Measurements from ENCODE around the gene PPP1R8.
"Not testable (repeated sequence)": the region's sequence is repeated elsewhere in the genome, so short reads cannot be mapped to it uniquely, and the experiment has no call there.

PPP1R8 gene

GRCh38 chr1:27821761-27822315, 8.7 kb upstream of the PPP1R8 start:
- H3K9me2 ChIP-seq (ENCODE audit: low read depth, low read length), result no peaks in the 10 kb centered on the region
- no peaks in the 10 kb centered on the region for H3K27me3 ChIP-seq (ENCODE audit: insufficient read depth, low read length)
- no peak overlapping the region for H2AFZ ChIP-seq (ENCODE audit: low read length)
- no peaks in the 10 kb centered on the region for H3K4me1 ChIP-seq (ENCODE audit: insufficient read depth, low read length, severe bottlenecking)
- no peak for TF ChIP-seq CTCF (IDR thresholded peaks at IDR 0.05; ENCODE audit: low read length)
- TF ChIP-seq EZH2 (IDR thresholded peaks at IDR 0.05; ENCODE audit: borderline replicate concordance, low read length), result no peak
- no peak overlapping the region for H3K9ac ChIP-seq (ENCODE audit: low read length)
- H3K9me3 ChIP-seq (ENCODE audit: low read length), result no peaks in the 10 kb centered on the region
- 0 out of 2 replicates have a peak, but pooled peaks cover 2% of the 10 kb centered on the region for H3F3A ChIP-seq (ENCODE audit: insufficient read depth, low read length)
- H3K36me3 ChIP-seq (ENCODE audit: insufficient read depth, low read length), result peaks cover 51% of the 10 kb centered on the region
- H3K4me2 ChIP-seq (ENCODE audit: low read length), result no peak overlapping the region
- no peaks in the 10 kb centered on the region for H4K20me1 ChIP-seq (ENCODE audit: insufficient read depth, low read length)
- H3K27ac ChIP-seq (ENCODE audit: low read depth, low read length, poor library complexity, severe bottlenecking), result no peak overlapping the region
- H3K79me2 ChIP-seq (ENCODE audit: insufficient read depth, low read length), result no peaks in the 10 kb centered on the region
- no peak overlapping the region for H3K4me3 ChIP-seq (ENCODE audit: low read depth, low read length, poor library complexity, severe bottlenecking)

DNA sequence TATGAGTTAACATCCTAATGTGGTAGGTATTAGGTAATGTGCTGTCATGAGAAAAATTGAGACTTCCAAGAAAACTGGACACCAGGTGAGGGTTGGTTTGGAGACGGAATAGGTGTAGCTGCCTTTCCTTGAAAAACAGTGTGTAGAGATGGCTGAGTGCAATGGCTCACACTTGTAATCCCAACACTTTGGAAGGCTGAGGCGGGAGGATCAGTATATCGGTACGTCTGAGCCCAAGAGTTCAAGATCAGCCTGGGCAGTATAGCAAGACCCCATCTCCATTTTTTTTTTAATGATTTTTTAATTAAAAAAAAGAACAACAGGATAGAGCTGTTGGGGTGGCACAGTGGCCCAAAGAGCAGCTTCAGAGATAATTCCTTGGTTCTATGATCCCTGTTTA, 6.8 kb upstream of the PPP1R8 start:
- no peak overlapping the region for H3K4me2 ChIP-seq (ENCODE audit: low read length)
- H3K9me3 ChIP-seq (ENCODE audit: low read length), result no peaks in the 10 kb centered on the region
- no peak overlapping the region for H2AFZ ChIP-seq (ENCODE audit: low read length)
- peaks cover 10% of the 10 kb centered on the region; the same call in 1 of the 2 replicates for H3F3A ChIP-seq (ENCODE audit: insufficient read depth, low read length)
- H3K27me3 ChIP-seq (ENCODE audit: insufficient read depth, low read length), result no peaks in the 10 kb centered on the region
- H3K4me3 ChIP-seq (ENCODE audit: low read depth, low read length, poor library complexity, severe bottlenecking), result no peak overlapping the region
- H3K79me2 ChIP-seq (ENCODE audit: insufficient read depth, low read length), result no peaks in the 10 kb centered on the region
- TF ChIP-seq CTCF (IDR thresholded peaks at IDR 0.05; ENCODE audit: low read length) (no peak), EZH2 (IDR thresholded peaks at IDR 0.05; ENCODE audit: borderline replicate concordance, low read length) (no peak)
- no peaks in the 10 kb centered on the region for H3K9me2 ChIP-seq (ENCODE audit: low read depth, low read length)
- H3K4me1 ChIP-seq (ENCODE audit: insufficient read depth, low read length, severe bottlenecking), result no peaks in the 10 kb centered on the region
- no peak overlapping the region for H3K27ac ChIP-seq (ENCODE audit: low read depth, low read length, poor library complexity, severe bottlenecking)
- H3K9ac ChIP-seq (ENCODE audit: low read length), result no peak overlapping the region
- no peaks in the 10 kb centered on the region for H4K20me1 ChIP-seq (ENCODE audit: insufficient read depth, low read length)
- peaks cover 32% of the 10 kb centered on the region for H3K36me3 ChIP-seq (ENCODE audit: insufficient read depth, low read length)

GRCh38 chr1:27824411-27824810, 6.2 kb upstream of the PPP1R8 start:
- Histone ChIP-seq H3K4me1 (ENCODE audit: insufficient read depth, low read length, severe bottlenecking) (no peaks in the 10 kb centered on the region), H3K9me3 (ENCODE audit: low read length) (no peaks in the 10 kb centered on the region), H3K4me2 (ENCODE audit: low read length) (no peak overlapping the region), H3K9me2 (ENCODE audit: low read depth, low read length) (no peaks in the 10 kb centered on the region), H3K27me3 (ENCODE audit: insufficient read depth, low read length) (no peaks in the 10 kb centered on the region), H3K9ac (ENCODE audit: low read length) (no peak overlapping the region), H2AFZ (ENCODE audit: low read length) (no peak overlapping the region), H3K4me3 (ENCODE audit: low read depth, low read length, poor library complexity, severe bottlenecking) (no peak overlapping the region), H3K27ac (ENCODE audit: low read depth, low read length, poor library complexity, severe bottlenecking) (no peak overlapping the region), H4K20me1 (ENCODE audit: insufficient read depth, low read length) (no peaks in the 10 kb centered on the region), H3K36me3 (ENCODE audit: insufficient read depth, low read length) (peaks cover 27% of the 10 kb centered on the region), H3F3A (ENCODE audit: insufficient read depth, low read length) (peaks cover 10% of the 10 kb centered on the region; the same call in 1 of the 2 replicates), H3K79me2 (ENCODE audit: insufficient read depth, low read length) (no peaks in the 10 kb centered on the region)
- TF ChIP-seq EZH2 (IDR thresholded peaks at IDR 0.05; ENCODE audit: borderline replicate concordance, low read length), result no peak
- TF ChIP-seq CTCF (IDR thresholded peaks at IDR 0.05; ENCODE audit: low read length), result no peak

GRCh38 chr1:27829339-27829960, 1.1 kb upstream of the PPP1R8 start:
- not testable (repeated sequence) for H3K27me3 ChIP-seq (ENCODE audit: insufficient read depth, low read length); H3K9me2 ChIP-seq (ENCODE audit: low read depth, low read length); H4K20me1 ChIP-seq (ENCODE audit: insufficient read depth, low read length); H3F3A ChIP-seq (ENCODE audit: insufficient read depth, low read length); H2AFZ ChIP-seq (ENCODE audit: low read length); H3K9me3 ChIP-seq (ENCODE audit: low read length); H3K27ac ChIP-seq (ENCODE audit: low read depth, low read length, poor library complexity, severe bottlenecking)
- Histone ChIP-seq H3K4me2 (ENCODE audit: low read length) (peak overlapping the region; percentile 89), H3K4me1 (ENCODE audit: insufficient read depth, low read length, severe bottlenecking) (peaks cover 22% of the 10 kb centered on the region), H3K4me3 (ENCODE audit: low read depth, low read length, poor library complexity, severe bottlenecking) (peak overlapping the region; percentile 91), H3K79me2 (ENCODE audit: insufficient read depth, low read length) (peaks cover 38% of the 10 kb centered on the region), H3K36me3 (ENCODE audit: insufficient read depth, low read length) (peaks cover 22% of the 10 kb centered on the region), H3K9ac (ENCODE audit: low read length) (peak overlapping the region; percentile 95)
